Endothelial cell of umbilical vein (primary cell): Measurements from ENCODE around the gene HELZ2. TPM values are rescaled to one million over a fixed set of nuclear protein-coding genes. Genes with fewer than 3 reads are reported as not detected.

ENCODE experiments used
- BruUV-seq: library from RNA; stranded (reverse); fragments of 400-500 nt; replicated peaks from 2 replicates; lab custom pipeline; 2021; lab: Mats Ljungman, UMichigan
- CTCF ChIA-PET: fragments of 300-600, 350-600 bp; sonication (Branson Sonifier 250); formaldehyde crosslinking; loops from one replicate; lab custom pipeline; 2021; ENCODE audit warnings: antibody characterized with exemption, inconsistent platforms; lab: Charles Lee
- POLR2A ChIA-PET: fragments of 300-600, 350-600 bp; sonication (Branson Sonifier 250); formaldehyde crosslinking; loops from one replicate; lab custom pipeline; 2021; ENCODE audit warnings: antibody characterized with exemption, inconsistent platforms; lab: Charles Lee
- DNase-seq: peaks from one replicate; pipeline ENCODE4 v3.0.0-alpha.2; 2011; ENCODE audit warnings: low read depth, low spot score
- FAIRE-seq: peaks from 2 replicates; lab custom pipeline; 2011; peaks lifted over from hg19 to GRCh38; lab: Jason Lieb, UNC
- H2AFZ ChIP-seq: 2 replicates; pipeline ENCODE4 v1.6.0; 2012; ENCODE audit warnings: low read depth, low read length, control low read depth, inconsistent platforms
- H3K27ac ChIP-seq: 2 replicates; pipeline ENCODE4 v1.5.1; 2011; ENCODE audit warnings: low read depth, mild to moderate bottlenecking, control low read depth, low read length, moderate library complexity; ENCODE audit not compliant: insufficient read depth
- H3K27me3 ChIP-seq, 2 experiments: 2 replicates each; pipeline versions ENCODE4 v1.6.0 to v1.6.1; 2011; ENCODE audit warnings: low read length in 2 of 2, mixed read lengths in 1 of 2; ENCODE audit not compliant: control insufficient read depth in 2 of 2, insufficient read depth in 2 of 2
- H3K36me3 ChIP-seq, 2 experiments: 2 replicates in 1 of 2; 3 replicates in 1 of 2; pipeline ENCODE4 v1.5.1; 2011; ENCODE audit warnings: low read length in 2 of 2, mild to moderate bottlenecking in 1 of 2, moderate library complexity in 1 of 2; ENCODE audit not compliant: control insufficient read depth in 2 of 2, insufficient read depth in 2 of 2; ENCODE audit errors: extremely low read depth in 1 of 2
- H3K4me1 ChIP-seq: 3 replicates; pipeline ENCODE4 v1.5.1; 2011; ENCODE audit warnings: mild to moderate bottlenecking, low read length; ENCODE audit not compliant: control insufficient read depth, insufficient read depth; ENCODE audit errors: extremely low read depth
- H3K4me2 ChIP-seq: 2 replicates; pipeline ENCODE4 v1.6.1; 2011; ENCODE audit warnings: low read length, control low read depth, mixed read lengths; ENCODE audit not compliant: insufficient read depth
- H3K4me3 ChIP-seq, 3 experiments: fragments of 200-600 bp in 1 of 3; sonication (generic), shearing (Covaris generic) in 1 of 3; replicated peaks in 1 of 3; 2 replicates each; pipeline ENCODE4 v1.5.1; 2011 to 2016; ENCODE audit warnings: control low read depth in 3 of 3, low read length in 3 of 3, mild to moderate bottlenecking in 2 of 3, inconsistent platforms in 1 of 3, low read depth in 1 of 3, moderate library complexity in 1 of 3; ENCODE audit not compliant: insufficient read depth in 1 of 3
- H3K79me2 ChIP-seq: 2 replicates; pipeline ENCODE4 v1.6.0; 2012; ENCODE audit warnings: low read length, inconsistent platforms; ENCODE audit not compliant: control insufficient read depth, insufficient read depth
- H3K9ac ChIP-seq: replicated peaks from 2 replicates; pipeline ENCODE3; 2011; ENCODE audit warnings: low read length, control low read depth; ENCODE audit not compliant: insufficient read depth; ENCODE audit errors: extremely low read depth
- H3K9me1 ChIP-seq: replicated peaks from 3 replicates; pipeline ENCODE4 v1.6.0; 2011; ENCODE audit warnings: mild to moderate bottlenecking, low read length; ENCODE audit not compliant: control insufficient read depth, insufficient read depth; ENCODE audit errors: extremely low read depth
- H3K9me3 ChIP-seq: replicated peaks from 2 replicates; pipeline ENCODE4 v1.5.1; 2012; ENCODE audit warnings: low read length, inconsistent platforms; ENCODE audit not compliant: control insufficient read depth, insufficient read depth
- H4K20me1 ChIP-seq: replicated peaks from 2 replicates; pipeline ENCODE3; 2011; ENCODE audit warnings: mild to moderate bottlenecking, low read length; ENCODE audit not compliant: control insufficient read depth, insufficient read depth; ENCODE audit errors: extremely low read depth
- EZH2 ChIP-seq: IDR thresholded peaks from 2 replicates; pipeline ENCODE4 v1.6.1; 2012; ENCODE audit warnings: borderline replicate concordance, low read depth, mild to moderate bottlenecking, moderate library complexity, low read length, inconsistent platforms; ENCODE audit not compliant: severe bottlenecking
- FOS ChIP-seq: IDR thresholded peaks from 2 replicates; pipeline ENCODE4 v1.6.1; 2011; ENCODE audit warnings: mild to moderate bottlenecking, low read length, moderate library complexity, borderline replicate concordance; ENCODE audit not compliant: insufficient read depth
- GATA2 ChIP-seq: IDR thresholded peaks from 2 replicates; pipeline ENCODE4 v1.7.0; 2011; ENCODE audit warnings: low read depth, mild to moderate bottlenecking, moderate library complexity, mixed read lengths, low read length; ENCODE audit not compliant: insufficient read length, insufficient read depth
- JUN ChIP-seq: IDR thresholded peaks from 2 replicates; pipeline ENCODE4 v1.6.1; 2011; ENCODE audit warnings: borderline replicate concordance, low read depth; ENCODE audit not compliant: insufficient read length, insufficient read depth
- MYC ChIP-seq: IDR thresholded peaks from one replicate; pipeline ENCODE4 v1.6.1; 2011; ENCODE audit warnings: mild to moderate bottlenecking, low read depth, low read length
- POLR2A ChIP-seq: IDR thresholded peaks from 2 replicates; pipeline ENCODE4 v1.6.1; 2012; ENCODE audit warnings: low read depth, mild to moderate bottlenecking, control low read depth, low read length
- POLR2AphosphoS5 ChIP-seq: IDR thresholded peaks from 2 replicates; pipeline ENCODE4 v1.6.1; 2012; ENCODE audit warnings: low read depth, mild to moderate bottlenecking, control low read depth, low read length, moderate library complexity; ENCODE audit not compliant: insufficient read depth
- dilution Hi-C: fragments of 300-500 bp; cut with MboI; formaldehyde crosslinking; loops from one replicate; pipeline ENCODE4 v1.15.0; 2019; ENCODE audit warnings: low sequenced_read_pairs; ENCODE audit not compliant: extremely low pct_ligation_motif_present
- intact Hi-C: fragments of 100-400 bp; cut with micrococcal nuclease; formaldehyde crosslinking; loops from one replicate; pipeline ENCODE4 v1.10.0; 2022
- polyA plus RNA-seq, 4 experiments: library from polyadenylated mRNA; depleted of rRNA in 3 of 4; stranded (reverse) in 3 of 4; unstranded in 1 of 4; fragments of >200 nt; gene quantifications; 2 replicates each; pipeline versions ENCODE4 v1.2.1 to v1.2.3, GENCODE V29; 2011 to 2012; ENCODE audit warnings: missing spikeins in 1 of 4
- total RNA-seq: library from RNA; stranded (reverse); gene quantifications from 2 replicates; pipeline ENCODE4 v1.2.3, GENCODE V29; 2021
- TF ChIP-seq, protein P1 (sequence below): IDR thresholded peaks from 2 replicates; pipeline ENCODE4 v1.6.1; 2011; ENCODE audit not compliant: insufficient read depth, insufficient read length
- TF ChIP-seq, protein P2 (sequence below), 2 donors: IDR thresholded peaks; 1 replicate in 1 of 2; 2 replicates in 1 of 2; pipeline ENCODE4 v1.5.1; 2011; ENCODE audit warnings: low read length in 2 of 2, mild to moderate bottlenecking in 2 of 2, moderate library complexity in 2 of 2, control low read depth in 1 of 2, inconsistent platforms in 1 of 2, low read depth in 1 of 2; ENCODE audit not compliant: insufficient read depth in 1 of 2; ENCODE audit errors: extremely low read depth in 1 of 2

The HELZ2 gene
- total and polyA plus RNA-seq, 2 donors (not counting 3 experiments of a cell fraction or from before 2014, with no cell fraction given): 10.6 to 33.2 TPM

DNA sequence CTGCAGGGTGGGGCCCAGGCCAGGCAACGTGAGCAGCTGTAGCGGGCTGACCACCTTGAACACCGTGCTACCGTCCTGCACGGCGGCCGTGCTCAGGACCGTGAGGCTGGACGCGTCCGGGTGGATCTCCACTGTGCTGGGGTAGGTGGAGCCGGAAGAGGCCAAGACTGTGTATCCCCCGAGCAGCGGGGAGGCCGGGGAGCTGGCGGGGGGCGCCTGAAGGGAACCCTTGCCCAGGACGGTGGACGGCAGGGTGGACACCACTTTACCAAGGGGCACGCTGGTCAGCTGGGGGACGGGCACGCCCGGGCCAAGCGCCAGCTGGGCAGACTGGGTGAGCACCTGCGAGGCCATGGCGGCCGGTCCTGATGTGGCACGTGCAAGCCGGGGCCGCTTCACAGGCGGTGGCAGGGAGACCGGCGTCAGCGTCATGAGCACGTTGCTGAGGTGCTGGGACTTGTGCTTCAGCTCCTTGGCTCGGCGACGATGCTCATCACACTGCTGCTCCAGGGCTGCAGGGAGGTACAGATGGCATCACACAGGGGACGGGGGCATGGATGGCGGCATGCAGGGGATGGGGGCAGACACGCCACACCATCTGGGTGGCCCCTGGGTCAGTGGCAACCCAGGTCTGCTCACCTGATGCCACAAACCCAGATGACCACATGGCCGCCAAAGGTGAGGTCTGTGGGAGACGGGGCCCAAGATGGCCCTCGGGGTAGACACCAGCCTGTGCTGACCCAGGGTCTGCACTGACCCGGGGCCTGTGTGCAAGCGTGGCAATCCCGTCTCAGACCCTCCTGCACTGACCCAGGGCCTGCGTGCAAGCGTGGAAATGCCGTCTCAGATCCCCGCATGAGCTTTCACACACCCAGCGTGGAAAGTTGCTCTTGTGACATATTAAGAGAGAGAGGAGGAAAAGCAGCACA, 16.4 kb upstream of the HELZ2 start:
- Histone ChIP-seq H3K9me3 (no peaks in the 10 kb centered on the region), H4K20me1 (no peaks in the 10 kb centered on the region), H3K4me2 (no peak overlapping the region), H3K4me3 (no peak overlapping the region), H3K36me3 (peaks cover 0 to 39% of the 10 kb centered on the region in 2 experiments), H3K9ac (no peak overlapping the region), H2AFZ (no peak overlapping the region), H3K9me1 (no peaks in the 10 kb centered on the region), H3K27me3 (no peaks in the 10 kb centered on the region), H3K4me1 (no peaks in the 10 kb centered on the region), H3K27ac (no peak overlapping the region), H3K79me2 (no peaks in the 10 kb centered on the region)
- FAIRE-seq: no peak
- intact Hi-C loops (loop anchor here (10.0 kb wide), 1 partner anchor 426 kb away; no protein-coding TSS in a partner anchor), dilution Hi-C loops (no loop called here)
- no TSS peak for BruUV-seq
- ChIA-PET POLR2A (no interaction called here), CTCF (no interaction called here)
- TF ChIP-seq MYC (no peak), FOS (no peak), GATA2 (no peak), EZH2 (no peak), POLR2A (no peak), JUN (no peak), POLR2AphosphoS5 (no peak)
- TF ChIP-seq, protein P1, sequence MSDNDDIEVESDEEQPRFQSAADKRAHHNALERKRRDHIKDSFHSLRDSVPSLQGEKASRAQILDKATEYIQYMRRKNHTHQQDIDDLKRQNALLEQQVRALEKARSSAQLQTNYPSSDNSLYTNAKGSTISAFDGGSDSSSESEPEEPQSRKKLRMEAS: no peak
- TF ChIP-seq, protein P2, sequence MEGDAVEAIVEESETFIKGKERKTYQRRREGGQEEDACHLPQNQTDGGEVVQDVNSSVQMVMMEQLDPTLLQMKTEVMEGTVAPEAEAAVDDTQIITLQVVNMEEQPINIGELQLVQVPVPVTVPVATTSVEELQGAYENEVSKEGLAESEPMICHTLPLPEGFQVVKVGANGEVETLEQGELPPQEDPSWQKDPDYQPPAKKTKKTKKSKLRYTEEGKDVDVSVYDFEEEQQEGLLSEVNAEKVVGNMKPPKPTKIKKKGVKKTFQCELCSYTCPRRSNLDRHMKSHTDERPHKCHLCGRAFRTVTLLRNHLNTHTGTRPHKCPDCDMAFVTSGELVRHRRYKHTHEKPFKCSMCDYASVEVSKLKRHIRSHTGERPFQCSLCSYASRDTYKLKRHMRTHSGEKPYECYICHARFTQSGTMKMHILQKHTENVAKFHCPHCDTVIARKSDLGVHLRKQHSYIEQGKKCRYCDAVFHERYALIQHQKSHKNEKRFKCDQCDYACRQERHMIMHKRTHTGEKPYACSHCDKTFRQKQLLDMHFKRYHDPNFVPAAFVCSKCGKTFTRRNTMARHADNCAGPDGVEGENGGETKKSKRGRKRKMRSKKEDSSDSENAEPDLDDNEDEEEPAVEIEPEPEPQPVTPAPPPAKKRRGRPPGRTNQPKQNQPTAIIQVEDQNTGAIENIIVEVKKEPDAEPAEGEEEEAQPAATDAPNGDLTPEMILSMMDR (IDR thresholded peaks at IDR 0.05; ENCODE audit: extremely low read depth in 1 of 2, insufficient read depth in 1 of 2, low read depth in 1 of 2, low read length in 2 of 2): no peak
- DNase-seq: no peak
